Thyroid gland (tissue), 4 donors: ENCODE measurements around the gene MTNR1B. TPM values are rescaled to one million over a fixed set of nuclear protein-coding genes. Genes with fewer than 3 reads are reported as not detected.

Experiments used
- DNase-seq, 2 donors: peaks; one replicate each; pipeline ENCODE4 v3.0.0-alpha.2; 2019
- H3K27ac ChIP-seq, 3 donors: fragments of 200-600 bp; sonication (generic); 1 replicate in 2 of 3; 2 replicates in 1 of 3; pipeline ENCODE4 v1.5.1; 2016 to 2019; ENCODE audit warnings: mild to moderate bottlenecking in 1 of 3, moderate library complexity in 1 of 3
- H3K27me3 ChIP-seq: fragments of 200-600 bp; sonication (generic); one replicate; pipeline ENCODE4 v1.5.1; 2019
- H3K36me3 ChIP-seq, 2 donors: fragments of 200-600 bp; sonication (generic); one replicate each; pipeline ENCODE4 v1.5.1; 2016 to 2019
- H3K4me1 ChIP-seq, 2 donors: fragments of 200-600 bp; sonication (generic); one replicate each; pipeline ENCODE4 v1.5.1; 2017 to 2019
- H3K4me3 ChIP-seq, 3 donors: fragments of 200-600 bp; sonication (generic); replicated peaks in 1 of 3; 1 replicate in 2 of 3; 2 replicates in 1 of 3; pipeline ENCODE4 v1.5.1; 2016; ENCODE audit warnings: mild to moderate bottlenecking in 1 of 3
- H3K9me3 ChIP-seq: fragments of 200-600 bp; sonication (generic); one replicate; pipeline ENCODE4 v1.5.1; 2017
- POLR2A ChIP-seq, 2 donors: fragments of 450-650 bp; IDR thresholded peaks; one replicate each; pipeline ENCODE4 v1.6.1; 2017; ENCODE audit warnings: antibody characterized with exemption in 2 of 2, mild to moderate bottlenecking in 2 of 2, moderate library complexity in 1 of 2
- WGBS, 2 donors: methylation state at CpG; one replicate each; pipeline ENCODE4 v1.1.5; 2017; 5-methylcytosine and 5-hydroxymethylcytosine counted together
- intact Hi-C: fragments of 100-400 bp; cut with DNase I; formaldehyde crosslinking; loops from one replicate; pipeline ENCODE4 v1.15.1; 2023
- small RNA-seq: library from RNA; depleted of rRNA; stranded (forward); fragments of <200 nt; gene quantifications from one replicate; pipeline ENCODE3, GENCODE V24; 2016
- total RNA-seq, 4 donors: library from RNA; depleted of rRNA; stranded (reverse); fragments of >200 nt; gene quantifications; one replicate each; pipeline ENCODE4 v1.2.3, GENCODE V29; 2016
- TF ChIP-seq, protein P1 (sequence below), 6 experiments: fragments of 200-600 bp in 3 of 6; fragments of 450-650 bp in 3 of 6; sonication (generic) in 3 of 6; IDR thresholded peaks; one replicate each; pipeline ENCODE4 v1.5.1; 2016 to 2019; ENCODE audit warnings: antibody characterized with exemption in 6 of 6, mild to moderate bottlenecking in 2 of 6, inconsistent platforms in 1 of 6, moderate library complexity in 1 of 6

The MTNR1B gene
- total RNA-seq, 4 donors from 2014 or later, result not detected

DNA sequence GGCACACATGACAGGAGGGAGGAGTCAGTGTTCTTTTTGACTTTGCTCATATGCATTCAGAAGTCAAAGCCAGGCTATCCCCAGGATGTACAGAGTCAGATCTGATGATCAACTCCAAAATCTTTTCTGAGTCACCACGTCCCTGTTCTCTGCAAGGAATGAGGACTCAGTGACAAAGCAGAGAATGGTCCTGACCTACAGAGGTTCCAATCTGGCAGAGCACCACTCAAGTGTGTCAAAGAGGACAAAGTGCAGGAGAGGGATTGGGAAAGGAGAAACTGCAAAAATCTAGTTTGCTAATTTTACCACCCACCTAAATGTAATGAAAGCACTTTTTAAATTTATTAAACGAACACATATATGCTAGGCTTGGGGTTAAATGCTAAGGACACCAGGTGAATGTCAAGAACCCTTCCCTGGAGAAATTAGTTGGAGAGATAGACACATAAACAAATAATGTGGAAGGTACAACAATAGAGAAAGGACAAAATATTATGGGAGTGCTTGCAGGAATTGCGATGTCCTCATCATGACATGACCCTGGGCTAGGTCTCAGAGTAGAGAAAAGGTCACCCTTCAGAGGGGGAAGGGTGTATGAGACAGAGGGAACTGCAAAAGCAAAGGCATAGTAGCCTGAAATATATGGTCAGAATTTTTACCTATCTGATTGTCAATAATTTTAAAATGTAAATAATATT lies 56.3 kb downstream of the MTNR1B start:
- H3K27ac ChIP-seq, result no peak overlapping the region
- WGBS, 2 donors, result 71 to 79% methylated on average over 3 of the region's 3 CpGs
- no peak for TF ChIP-seq POLR2A (IDR thresholded peaks at IDR 0.05)
- TF ChIP-seq, protein P1, sequence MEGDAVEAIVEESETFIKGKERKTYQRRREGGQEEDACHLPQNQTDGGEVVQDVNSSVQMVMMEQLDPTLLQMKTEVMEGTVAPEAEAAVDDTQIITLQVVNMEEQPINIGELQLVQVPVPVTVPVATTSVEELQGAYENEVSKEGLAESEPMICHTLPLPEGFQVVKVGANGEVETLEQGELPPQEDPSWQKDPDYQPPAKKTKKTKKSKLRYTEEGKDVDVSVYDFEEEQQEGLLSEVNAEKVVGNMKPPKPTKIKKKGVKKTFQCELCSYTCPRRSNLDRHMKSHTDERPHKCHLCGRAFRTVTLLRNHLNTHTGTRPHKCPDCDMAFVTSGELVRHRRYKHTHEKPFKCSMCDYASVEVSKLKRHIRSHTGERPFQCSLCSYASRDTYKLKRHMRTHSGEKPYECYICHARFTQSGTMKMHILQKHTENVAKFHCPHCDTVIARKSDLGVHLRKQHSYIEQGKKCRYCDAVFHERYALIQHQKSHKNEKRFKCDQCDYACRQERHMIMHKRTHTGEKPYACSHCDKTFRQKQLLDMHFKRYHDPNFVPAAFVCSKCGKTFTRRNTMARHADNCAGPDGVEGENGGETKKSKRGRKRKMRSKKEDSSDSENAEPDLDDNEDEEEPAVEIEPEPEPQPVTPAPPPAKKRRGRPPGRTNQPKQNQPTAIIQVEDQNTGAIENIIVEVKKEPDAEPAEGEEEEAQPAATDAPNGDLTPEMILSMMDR (IDR thresholded peaks at IDR 0.05), result no peak
- no peak overlapping the region for H3K4me3 ChIP-seq
- intact Hi-C loops, result no loop called here
- no peaks in the 10 kb centered on the region for H3K9me3 ChIP-seq
- no peaks in the 10 kb centered on the region for H3K36me3 ChIP-seq
- H3K4me1 ChIP-seq, result no peaks in the 10 kb centered on the region
- no peak for DNase-seq
- no peaks in the 10 kb centered on the region for H3K27me3 ChIP-seq

- DNase-seq, result no peak
- Histone ChIP-seq H3K4me1 (no peaks in the 10 kb centered on the region), H3K36me3 (no peaks in the 10 kb centered on the region), H3K9me3 (no peaks in the 10 kb centered on the region), H3K27ac (no peak overlapping the region), H3K4me3 (no peak overlapping the region), H3K27me3 (no peaks in the 10 kb centered on the region)
- intact Hi-C loops, result no loop called here
- TF ChIP-seq POLR2A (IDR thresholded peaks at IDR 0.05), result no peak
- TF ChIP-seq, protein P1 (IDR thresholded peaks at IDR 0.05), result no peak
- WGBS, 2 donors, result 59 to 76% methylated on average over 6 of the region's 6 CpGs
Observed at GRCh38 chr11:93028960-93029522, 59.6 kb downstream of the MTNR1B start.

- Histone ChIP-seq H3K4me1 (no peaks in the 10 kb centered on the region), H3K4me3 (no peak overlapping the region), H3K27me3 (no peaks in the 10 kb centered on the region), H3K9me3 (no peaks in the 10 kb centered on the region), H3K36me3 (no peaks in the 10 kb centered on the region), H3K27ac (no peak overlapping the region)
- intact Hi-C loops, result no loop called here
- no peak for DNase-seq
- no peak for TF ChIP-seq POLR2A (IDR thresholded peaks at IDR 0.05)
- TF ChIP-seq, protein P1 (IDR thresholded peaks at IDR 0.05), result no peak
- 87 to 92% methylated on average over 8 of the region's 8 CpGs for WGBS, 2 donors
Observed at GRCh38 chr11:93031386-93031785, 61.9 kb downstream of the MTNR1B start.

Small RNA genes lying within 50 kb of the gene (small RNA-seq; reads per million reads assigned to genes)
- gene SNRPGP16, result not detected

Other genes with a start within 250 kb of the MTNR1B start
- gene SLC36A4, start 228.3 kb downstream of the MTNR1B start, total RNA-seq, result 10 to 100 TPM; 24.8 to 50.2 (median 39.2) TPM